GM21447 (cell line): ENCODE measurements around the gene AKAP6.

ENCODE experiments used
- ATAC-seq: cut with Tn5 transposase; IDR thresholded peaks from one replicate; pipeline ENCODE4 v1.9.1; 2021; ENCODE audit not compliant: unreplicated experiment

The AKAP6 gene

GRCh38 chr14:32331206-32331605 is 2.1 kb downstream of the AKAP6 start:
- ATAC-seq: no peak

- no peak for ATAC-seq
Measured at GRCh38 chr14:32332415-32333316, 3.6 kb downstream of the AKAP6 start.

DNA sequence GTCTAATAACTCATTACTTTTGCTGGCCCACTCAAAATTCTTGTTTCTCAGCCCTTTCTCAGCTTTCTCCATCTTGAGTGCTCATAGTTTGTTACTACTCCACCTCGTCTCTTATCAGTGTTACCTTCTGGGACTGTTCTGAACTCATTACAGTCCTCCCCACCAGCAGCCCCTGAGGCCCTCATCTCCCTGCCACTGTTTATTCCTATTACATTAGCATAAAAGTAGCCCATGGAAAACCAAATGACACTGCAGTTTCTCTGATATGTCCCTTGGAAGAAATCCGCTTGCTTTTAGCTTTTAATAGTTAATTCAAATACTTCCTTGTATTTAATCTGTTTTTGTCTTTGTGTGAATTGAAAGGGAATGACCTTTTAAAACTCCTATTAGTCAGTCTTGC is 7.6 kb downstream of the AKAP6 start:
- ATAC-seq: no peak

DNA sequence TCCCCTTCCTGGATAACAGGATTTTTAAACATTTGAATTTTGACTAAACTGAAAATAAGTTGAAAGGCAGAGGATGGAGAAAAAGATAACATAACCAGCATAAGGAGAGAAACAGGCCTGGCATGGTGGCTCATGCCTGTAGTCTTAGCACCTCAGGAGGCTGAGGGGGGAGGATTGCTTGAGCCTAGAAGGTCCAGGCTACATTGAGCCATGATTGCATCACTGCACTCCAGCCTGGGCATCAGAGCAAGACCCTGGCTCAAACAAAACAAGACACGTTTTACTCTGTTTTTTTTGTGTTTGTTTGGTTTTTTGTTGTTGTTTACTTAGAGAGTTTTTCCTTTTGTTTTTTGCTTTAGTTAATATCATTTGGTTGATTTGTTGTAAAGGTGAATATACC is 8.7 kb downstream of the AKAP6 start:
- no peak for ATAC-seq

- no peak for ATAC-seq
Measured at GRCh38 chr14:32339188-32339587, 10.1 kb downstream of the AKAP6 start.

DNA sequence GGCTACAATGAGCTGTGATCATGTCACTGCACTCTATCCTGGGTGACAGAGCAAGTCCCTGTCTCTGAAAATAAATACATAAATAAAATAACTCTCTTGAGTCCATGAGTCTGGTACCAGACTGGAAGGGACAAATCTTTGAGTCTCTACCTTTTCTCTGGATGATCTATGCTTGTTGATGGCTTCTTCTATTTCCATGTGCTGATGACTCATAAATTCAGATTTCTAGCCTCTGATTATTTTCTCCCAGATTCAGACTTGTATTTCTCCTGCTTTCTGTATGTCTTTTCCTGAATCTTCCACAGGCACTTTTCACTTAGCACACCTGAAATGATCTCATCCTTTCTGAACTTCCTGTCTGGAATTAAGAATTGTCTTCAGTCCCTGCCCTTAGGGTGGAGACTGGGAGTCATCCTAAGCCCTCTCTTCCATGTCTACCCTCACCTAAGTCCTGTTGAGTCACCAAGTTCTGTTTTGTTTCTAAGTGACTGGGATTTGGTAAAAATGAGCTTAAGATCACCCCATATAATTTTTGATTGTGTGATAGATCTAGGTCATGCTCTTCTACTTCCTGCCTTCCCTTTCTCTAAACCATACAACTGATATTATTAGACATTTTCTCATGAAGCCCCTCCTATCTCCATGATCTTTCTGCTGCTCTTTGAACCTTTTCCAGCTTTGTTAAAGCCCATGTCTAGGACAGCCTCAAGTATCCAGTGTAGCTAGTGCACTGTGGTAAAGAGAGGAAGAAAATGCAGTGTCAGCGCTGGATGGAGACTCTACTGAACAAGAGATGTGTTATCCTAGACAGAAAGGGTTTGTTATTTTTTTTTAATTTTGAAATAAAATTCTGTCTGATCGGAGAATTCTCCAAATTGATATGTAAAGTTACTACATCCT is 13.1 kb downstream of the AKAP6 start:
- no peak for ATAC-seq

DNA sequence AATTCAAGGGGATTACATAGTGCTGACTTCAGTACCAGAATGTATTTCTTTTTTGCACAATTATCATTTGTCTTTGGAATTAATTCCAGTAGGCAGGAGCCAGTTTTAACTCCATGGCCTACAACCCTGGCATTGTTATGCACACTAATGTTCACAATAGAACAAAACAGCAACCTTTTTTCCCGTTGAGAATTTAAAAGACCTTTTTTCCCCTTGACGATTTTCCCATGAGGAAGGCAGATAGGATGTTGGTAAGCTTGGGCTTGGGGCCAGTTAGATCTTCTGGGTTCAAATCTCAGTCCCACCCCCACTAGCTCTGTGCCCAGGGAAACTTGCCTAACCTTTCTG is 13.7 kb downstream of the AKAP6 start:
- no peak for ATAC-seq

DNA sequence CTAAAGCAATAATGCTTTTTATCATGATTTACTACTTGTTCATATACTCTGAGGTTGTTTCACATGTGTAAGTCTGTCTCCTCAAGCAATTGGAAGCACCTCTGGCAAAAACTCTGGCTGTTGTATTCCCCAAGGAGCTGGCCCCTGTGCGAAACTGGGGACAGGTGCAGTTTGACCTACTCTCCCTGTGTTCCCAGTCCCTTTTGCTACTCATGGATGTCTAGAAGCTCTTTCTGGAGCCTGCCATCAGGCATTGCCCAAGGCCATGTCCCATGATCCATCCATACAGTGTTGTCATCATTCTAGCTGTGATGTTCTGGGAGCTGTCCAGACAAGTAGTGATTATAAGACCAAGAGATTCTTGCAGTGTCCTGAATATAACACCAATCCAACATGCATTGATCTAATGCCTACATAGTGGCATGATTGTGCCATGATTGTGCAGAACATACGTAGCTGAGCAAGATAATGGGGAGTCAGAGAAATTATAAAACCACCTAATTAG is 14.9 kb downstream of the AKAP6 start:
- ATAC-seq: no peak

DNA sequence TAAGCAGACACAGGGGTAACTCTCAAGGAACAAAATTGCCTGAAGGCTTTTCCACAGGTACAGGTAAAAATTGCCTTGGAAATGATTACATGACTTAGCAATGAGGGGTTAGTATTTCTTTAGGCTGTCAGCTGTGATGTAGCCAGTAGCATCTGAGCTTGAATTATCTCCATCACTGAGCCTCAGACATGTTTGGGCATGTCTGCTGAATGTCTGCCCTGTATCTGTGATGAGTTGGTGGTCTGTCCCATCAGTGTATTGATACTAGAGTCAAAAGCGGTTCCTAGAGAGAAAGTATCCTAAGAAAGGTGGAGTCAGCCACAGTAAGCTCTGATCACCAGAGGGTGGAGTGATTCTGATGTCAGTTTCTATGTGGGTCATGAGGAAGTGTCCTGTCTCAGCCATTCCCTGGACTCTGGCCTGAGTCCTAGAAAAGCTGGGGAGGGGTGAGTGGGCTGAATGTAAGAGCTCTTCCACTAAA is 16.3 kb downstream of the AKAP6 start:
- ATAC-seq: no peak

GRCh38 chr14:32349322-32349721 is 20.2 kb downstream of the AKAP6 start:
- no peak for ATAC-seq

- peak; percentile 95 for ATAC-seq
Measured at GRCh38 chr14:32350020-32350419, 20.9 kb downstream of the AKAP6 start.

GRCh38 chr14:32352631-32353030 is 23.5 kb downstream of the AKAP6 start:
- ATAC-seq: no peak

DNA sequence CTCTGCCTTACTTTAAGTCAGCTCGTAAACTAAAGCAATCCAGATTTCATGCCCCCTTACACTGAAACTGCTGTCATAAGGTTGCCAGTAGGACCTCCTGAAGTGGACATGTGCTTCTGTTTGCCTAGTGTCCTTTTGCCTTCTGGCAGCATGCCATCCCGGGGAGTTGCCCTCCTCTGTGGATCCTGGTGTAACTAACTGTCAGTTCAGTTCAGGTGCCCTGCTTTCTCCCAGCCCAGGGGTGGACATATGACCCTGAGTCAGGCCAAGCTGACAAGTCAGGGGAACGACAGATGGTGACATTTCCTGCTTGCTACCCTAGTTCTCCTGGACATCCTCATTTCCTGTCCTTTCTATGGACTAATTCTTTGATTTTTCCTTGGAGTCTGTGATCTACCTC is 25.6 kb downstream of the AKAP6 start:
- no peak for ATAC-seq

DNA sequence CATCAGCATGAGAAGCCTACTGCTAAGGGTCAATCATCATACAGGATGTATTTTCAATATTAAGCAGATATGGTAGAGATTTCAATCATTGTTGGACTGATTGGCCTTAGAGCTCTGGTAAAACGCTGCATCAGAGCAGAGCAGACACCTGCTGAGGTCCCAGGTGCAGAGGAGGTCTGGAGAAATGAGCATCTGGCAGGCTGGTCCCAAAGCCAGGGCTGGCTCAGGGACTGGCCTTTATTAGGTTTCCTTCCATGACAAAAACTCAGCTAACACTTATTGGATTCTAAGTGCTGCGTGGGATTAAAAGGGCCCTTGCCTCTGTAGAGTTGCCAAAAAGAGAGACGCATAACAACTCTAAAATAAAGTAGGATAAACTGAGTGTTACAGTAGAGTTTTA is 29.7 kb downstream of the AKAP6 start:
- no peak for ATAC-seq

- ATAC-seq: no peak
Measured at GRCh38 chr14:32361674-32362073, 32.6 kb downstream of the AKAP6 start.

GRCh38 chr14:32363761-32364160 is 34.7 kb downstream of the AKAP6 start:
- ATAC-seq: no peak

DNA sequence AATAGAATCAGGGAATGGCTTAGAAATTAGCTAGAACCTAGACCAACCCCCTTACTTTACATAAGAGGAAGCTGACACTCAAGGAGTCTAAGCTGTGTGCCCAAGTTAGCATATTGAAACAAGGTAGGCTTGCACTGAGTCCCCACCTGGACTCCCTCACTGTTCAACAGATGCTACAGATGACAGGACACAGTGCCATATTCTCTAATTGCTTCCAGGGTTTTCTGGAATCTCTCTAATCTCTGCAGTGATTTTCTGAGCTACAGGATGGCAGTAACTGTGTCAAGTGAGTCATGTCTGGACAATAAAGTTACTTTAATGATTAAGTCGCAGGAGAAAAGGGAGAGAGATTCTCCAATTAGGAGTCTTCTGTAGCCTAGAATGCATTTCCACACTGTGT is 35.8 kb downstream of the AKAP6 start:
- ATAC-seq: no peak

GRCh38 chr14:32366256-32366879 is 37.3 kb downstream of the AKAP6 start:
- no peak for ATAC-seq

DNA sequence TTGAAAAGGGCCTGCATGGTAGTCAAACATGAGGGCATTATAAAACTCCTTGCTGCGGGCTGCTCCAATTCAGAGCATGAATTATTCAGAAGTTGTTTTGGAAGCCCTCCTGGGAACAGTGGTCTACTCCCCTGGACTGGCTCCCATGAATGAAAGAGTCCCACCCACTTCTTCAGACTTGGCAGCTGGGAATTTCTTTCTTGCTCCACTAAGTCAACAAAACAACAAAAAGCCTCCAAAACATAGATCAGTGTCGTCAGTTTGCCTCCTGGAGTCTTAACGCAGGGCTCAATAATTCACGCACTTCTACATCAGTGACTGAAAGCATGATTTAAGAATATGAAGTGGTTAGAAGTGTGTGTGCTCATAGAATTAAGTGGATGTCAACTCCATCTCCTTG is 37.9 kb downstream of the AKAP6 start:
- no peak for ATAC-seq

GRCh38 chr14:32367516-32367915 is 38.4 kb downstream of the AKAP6 start:
- ATAC-seq: no peak

- ATAC-seq: no peak
Measured at GRCh38 chr14:32368107-32368506, 39.0 kb downstream of the AKAP6 start.
